NCI-H510A treated with DMSO at 0.1 percent for 48 hours (cell line): ENCODE measurements around the gene CEL.

ENCODE experiments used
- DNase-seq: peaks from one replicate; lab custom pipeline; 2025; lab: John Stamatoyannopoulos, UW

CEL gene

GRCh38 chr9:133103987-133104505, 42.3 kb downstream of the CEL start:
- DNase-seq: no peak

DNA sequence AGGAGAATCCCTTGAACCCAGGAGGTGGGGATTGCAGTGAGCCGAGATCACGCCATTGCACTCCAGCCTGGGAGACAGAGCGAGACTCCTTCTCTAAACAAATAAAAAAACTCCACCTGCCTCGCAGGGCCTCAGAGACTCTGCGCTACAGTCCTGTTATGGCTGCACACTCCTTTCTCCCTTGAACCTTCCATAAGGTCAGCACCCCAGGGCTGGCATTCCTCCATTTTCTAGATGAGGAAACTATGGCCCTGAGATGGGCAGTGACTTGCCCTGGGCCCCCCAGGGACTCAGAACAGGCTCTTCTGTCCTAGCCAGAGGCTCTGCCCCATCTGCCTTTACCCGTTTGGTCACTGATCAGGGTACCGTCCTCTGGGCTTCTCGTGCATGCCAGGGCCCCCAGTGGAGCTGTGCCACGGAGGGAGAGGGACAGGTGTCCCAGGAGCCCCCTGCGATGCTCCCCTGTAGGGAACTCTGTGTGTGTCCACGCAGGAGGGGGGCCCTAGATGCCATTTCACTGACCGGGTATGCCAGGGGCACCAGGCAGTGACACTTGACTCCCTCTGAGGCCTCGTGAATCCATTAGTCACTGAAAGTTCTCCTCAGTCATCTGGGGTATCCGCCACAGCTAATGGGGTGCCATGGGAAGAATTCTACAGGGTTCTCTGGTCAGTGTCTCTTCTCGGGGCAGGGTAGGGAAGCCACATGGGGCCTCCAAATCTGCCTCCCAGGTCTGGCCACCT, 43.1 kb downstream of the CEL start:
- no peak for DNase-seq

- no peak for DNase-seq
Observed at GRCh38 chr9:133105461-133105770, 43.6 kb downstream of the CEL start.

- no peak for DNase-seq
Observed at GRCh38 chr9:133106511-133107244, 44.9 kb downstream of the CEL start.

GRCh38 chr9:133107245-133107722, 45.5 kb downstream of the CEL start:
- no peak for DNase-seq

DNA sequence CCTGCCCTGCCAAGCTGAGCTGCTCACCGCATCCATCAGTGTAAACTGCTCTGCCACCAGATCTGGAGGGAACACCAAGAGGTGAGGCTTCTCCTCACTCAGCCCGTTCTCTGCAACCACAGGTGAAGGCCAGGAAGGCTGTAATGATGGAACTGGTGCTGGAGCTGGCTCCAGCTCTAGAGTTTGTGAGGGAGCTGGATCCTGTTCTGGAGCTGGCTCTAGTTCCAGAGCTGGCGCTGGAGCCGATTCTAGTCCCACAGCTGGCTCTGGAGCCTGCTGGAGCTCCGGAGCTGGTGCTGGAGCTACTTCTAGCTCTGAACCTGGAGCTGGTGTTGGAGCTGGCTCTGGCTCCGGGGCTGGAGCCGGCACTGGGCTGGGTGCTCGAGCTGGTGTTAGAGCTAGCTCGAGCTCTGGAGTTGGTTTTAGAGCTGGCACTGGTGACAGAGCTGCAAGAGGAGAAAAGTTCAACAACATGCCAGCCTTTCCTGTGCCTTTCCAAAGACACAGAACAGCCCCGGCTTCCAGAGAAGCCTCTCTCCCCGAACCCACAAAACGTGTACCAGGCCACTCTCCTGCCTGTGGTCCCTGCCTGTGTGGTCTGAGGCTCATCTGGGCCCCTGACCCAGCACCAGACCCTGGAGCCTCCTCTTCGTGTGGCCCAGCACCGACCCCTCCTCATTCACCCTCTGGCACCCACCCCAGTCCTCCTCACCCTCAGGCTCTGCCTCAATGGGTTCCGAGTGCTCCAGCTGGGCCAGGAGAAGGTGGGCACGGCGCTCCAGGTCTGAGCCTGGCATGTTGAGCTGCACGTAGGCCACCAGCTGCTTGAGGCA, 46.4 kb downstream of the CEL start:
- DNase-seq: no peak

GRCh38 chr9:133108794-133109641, 47.2 kb downstream of the CEL start:
- DNase-seq: no peak

DNA sequence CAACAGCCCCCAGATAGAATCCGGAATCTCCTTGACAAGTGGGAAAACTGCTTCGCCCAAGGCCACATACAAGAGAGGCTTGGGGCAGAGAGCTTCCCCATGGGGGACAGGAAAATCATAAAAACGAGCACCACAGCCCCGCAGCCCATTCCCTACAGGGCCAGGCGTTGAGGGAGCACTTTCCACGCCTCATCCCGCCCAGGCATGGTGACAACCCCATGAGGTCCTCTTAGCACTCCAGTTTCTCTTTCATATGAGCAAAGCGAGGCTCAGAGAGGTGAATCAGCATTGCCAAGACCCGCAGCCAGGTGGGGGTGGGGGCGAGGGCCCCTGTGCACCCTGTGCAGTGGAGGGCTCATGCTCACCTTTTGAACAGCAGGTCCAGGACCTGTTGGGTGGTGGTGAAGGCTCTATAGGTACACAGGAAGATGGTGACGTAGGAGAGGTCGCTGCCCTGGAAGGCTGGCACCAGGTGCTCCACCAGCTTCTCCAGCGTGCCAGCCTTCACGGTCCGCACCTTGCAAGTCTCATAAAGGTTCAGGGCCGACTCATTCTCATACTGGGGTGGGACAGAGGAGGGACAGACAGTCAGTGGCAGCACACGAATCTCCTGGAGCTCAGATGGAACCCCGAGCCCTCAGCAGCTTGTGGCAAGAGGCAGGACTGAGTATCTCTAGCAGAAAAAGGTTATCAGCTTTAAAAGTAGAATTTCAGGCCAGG, 48.3 kb downstream of the CEL start:
- no peak for DNase-seq

GRCh38 chr9:133111808-133112662, 50.3 kb downstream of the CEL start:
- DNase-seq: no peak

GRCh38 chr9:133112663-133113026, 50.9 kb downstream of the CEL start:
- no peak for DNase-seq

DNA sequence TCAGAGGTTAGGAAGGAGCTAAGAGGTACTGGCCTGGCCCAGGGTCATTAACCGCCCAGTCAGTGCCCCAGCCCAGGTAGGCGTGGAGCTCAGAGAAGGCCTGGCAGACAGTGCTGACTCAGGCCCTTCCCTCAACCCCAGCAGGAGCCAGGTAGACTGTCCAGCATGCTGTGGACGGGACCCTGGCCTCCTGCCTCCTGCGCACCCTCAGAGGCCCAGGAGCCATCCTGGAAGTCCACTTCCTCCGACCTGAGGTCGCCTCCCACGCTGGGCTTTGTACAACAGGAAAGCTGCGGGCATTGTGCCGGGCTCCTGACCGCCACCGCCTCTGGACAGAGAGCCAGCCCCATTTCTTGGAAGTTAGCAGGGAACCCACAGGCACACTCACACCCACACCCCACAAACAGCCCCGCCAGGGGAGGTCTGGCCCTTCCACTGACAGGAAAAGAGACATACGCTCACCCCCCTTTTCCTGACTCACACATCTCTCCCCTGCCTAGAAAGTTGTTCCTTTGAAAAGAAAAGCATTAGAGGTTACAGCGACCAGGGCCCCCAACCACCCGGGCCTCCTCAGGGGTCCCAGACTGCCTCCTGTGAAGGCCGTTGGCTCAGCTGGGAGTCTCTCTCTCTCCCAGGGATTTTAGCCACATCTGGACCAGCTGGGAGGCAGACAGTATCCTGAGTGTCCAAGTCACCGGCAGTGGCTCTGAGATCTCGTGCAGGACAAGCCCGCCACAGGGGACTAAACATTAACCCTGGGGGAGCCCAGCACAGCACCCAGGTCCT, 51.6 kb downstream of the CEL start:
- no peak for DNase-seq

DNA sequence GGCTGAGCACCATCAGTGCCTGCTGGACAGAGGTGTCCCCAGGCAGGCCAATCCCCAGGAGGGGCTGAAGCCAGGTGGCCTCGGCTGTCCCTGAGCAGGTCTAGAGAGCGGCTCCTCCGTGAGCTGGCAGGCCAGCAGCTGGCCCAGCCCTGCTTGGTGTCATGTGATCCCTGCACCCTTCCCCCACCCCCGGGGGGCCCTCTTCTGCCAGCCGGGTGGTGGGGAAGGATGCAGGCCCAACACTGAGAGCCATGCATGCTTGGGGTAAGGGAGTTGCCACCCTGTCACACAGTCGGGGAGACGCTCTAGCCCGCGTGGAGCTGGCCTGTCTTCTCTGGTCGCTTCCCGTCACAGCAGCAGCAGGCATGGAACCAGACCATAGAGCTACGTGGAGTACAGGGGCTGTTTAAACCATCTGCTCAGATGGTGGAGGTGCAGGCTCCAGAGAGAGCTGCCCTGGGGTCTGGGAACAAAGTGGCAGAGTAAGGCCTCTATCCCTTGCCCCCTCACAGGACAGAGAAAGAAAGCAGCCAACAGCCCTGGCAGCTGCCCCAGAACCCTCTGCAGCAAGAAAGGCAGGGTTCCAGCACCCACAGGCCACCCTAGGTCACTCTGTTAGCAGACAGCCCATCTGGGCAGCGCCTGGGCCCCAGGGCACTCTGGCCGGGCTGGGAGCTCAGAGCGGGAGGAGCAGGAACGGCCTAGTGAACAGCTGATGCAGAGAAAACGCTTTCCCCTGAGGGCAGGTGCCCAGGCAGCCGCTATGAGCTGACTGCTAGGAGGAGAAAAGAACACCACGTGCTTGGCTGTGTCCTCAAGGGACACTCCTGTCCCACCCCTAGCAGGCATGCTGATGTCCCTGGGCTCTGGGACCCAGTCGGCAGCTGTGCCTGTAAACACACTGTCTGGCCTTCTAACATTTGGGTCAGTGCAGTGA, 52.4 kb downstream of the CEL start:
- DNase-seq: peak; percentile 39

GRCh38 chr9:133114886-133115603, 53.3 kb downstream of the CEL start:
- DNase-seq: no peak

DNA sequence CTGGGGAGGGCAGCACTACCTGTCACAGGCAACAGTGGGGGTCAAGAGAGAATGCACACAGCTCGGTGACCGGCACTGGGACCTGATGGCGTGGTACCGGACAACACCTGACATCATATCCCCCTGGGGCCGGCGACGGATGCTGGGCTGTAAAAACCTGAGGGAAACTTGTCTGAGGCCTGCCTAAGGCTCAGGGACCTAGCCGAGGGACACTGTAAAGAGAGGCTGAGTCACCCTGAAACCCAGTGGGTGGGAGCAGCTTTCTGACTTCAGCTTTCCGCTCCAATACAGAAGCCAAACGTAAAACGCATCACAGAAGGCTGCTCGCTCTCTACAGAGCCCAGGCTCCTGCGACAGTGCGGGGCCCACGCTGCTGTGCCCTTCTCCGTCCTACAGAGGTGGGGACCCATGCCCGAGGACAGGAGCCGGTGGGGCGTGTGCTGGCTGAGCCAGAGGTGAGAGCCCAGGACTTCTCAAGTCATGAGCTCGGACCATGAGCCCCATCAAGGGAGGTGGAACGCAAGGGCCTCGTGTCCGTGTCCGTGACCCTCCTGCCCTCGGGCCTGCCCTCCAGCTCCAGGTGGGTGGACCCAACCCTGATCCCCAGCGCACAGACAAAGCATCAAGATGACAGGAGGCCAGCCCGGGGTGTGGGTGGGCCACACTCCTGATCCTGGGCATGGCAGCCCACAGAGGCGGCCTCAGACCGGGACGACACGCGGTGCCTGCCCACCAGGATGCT, 54.0 kb downstream of the CEL start:
- no peak for DNase-seq

GRCh38 chr9:133116346-133117231, 54.8 kb downstream of the CEL start:
- no peak for DNase-seq
